Ovary (tissue), 9 donors: ENCODE measurements around the gene INSM2. TPM values are rescaled to one million over a fixed set of nuclear protein-coding genes. Genes with fewer than 3 reads are reported as not detected.

Source experiments
- DNase-seq, 5 donors: peaks; one replicate each; pipeline ENCODE4 v3.0.0-alpha.2; 2019 to 2020
- H3K27ac ChIP-seq, 2 donors: fragments of 200-600 bp; one replicate each; pipeline versions ENCODE4 v1.5.1 to v1.8.0; 2019 to 2022
- H3K27me3 ChIP-seq: fragments of 200-600 bp; one replicate; pipeline ENCODE4 v1.8.0; 2022
- H3K36me3 ChIP-seq: fragments of 200-600 bp; sonication (generic); one replicate; pipeline ENCODE4 v1.5.1; 2019
- H3K4me1 ChIP-seq: one replicate; pipeline ENCODE4 v1.8.1; 2013; ENCODE audit warnings: mild to moderate bottlenecking, moderate library complexity; ENCODE audit not compliant: insufficient read depth
- H3K4me3 ChIP-seq: fragments of 200-600 bp; sonication (generic); one replicate; pipeline ENCODE4 v1.5.1; 2017
- H3K9me3 ChIP-seq, 2 donors: fragments of 200-600 bp in 1 of 2; sonication (generic) in 1 of 2; one replicate each; pipeline versions ENCODE4 v1.5.1 to v1.8.1; 2013 to 2019; ENCODE audit warnings: mild to moderate bottlenecking in 1 of 2, moderate library complexity in 1 of 2
- CTCF ChIP-seq, 3 donors: fragments of 450-650 bp in 2 of 3; fragments of 200-600 bp in 1 of 3; IDR thresholded peaks; one replicate each; pipeline versions ENCODE4 v1.5.1 to v1.8.0; 2016 to 2022; ENCODE audit warnings: antibody characterized with exemption in 3 of 3, mild to moderate bottlenecking in 1 of 3
- EP300 ChIP-seq: sonication (generic); formaldehyde crosslinking; IDR thresholded peaks from one replicate; pipeline ENCODE4 v1.6.1; 2017; ENCODE audit warnings: antibody characterized with exemption
- POLR2A ChIP-seq: fragments of 450-650 bp; IDR thresholded peaks from one replicate; pipeline ENCODE4 v1.6.1; 2017; ENCODE audit warnings: antibody characterized with exemption, mild to moderate bottlenecking, moderate library complexity
- WGBS, 3 donors: extraction: QIAGEN DNeasy Blood & Tissue Kit in 1 of 3; methylation state at CpG; one replicate each; pipeline versions ENCODE4 v1.1.5 to v1.1.7; 2013 to 2017; 5-methylcytosine and 5-hydroxymethylcytosine counted together
- intact Hi-C, 4 donors: fragments of 100-400 bp; cut with DNase I; formaldehyde crosslinking; loops; one replicate each; pipeline versions ENCODE4 v1.11.0 to v1.15.1; 2022 to 2023
- polyA plus RNA-seq, 2 donors: library from polyadenylated mRNA; stranded (reverse); fragments of 200-250 nt in 1 of 2; fragments of 350-450 nt in 1 of 2; fragmentation: Illumina TruSeq in 1 of 2; extraction: RNeasy Lipid Tissue Mini Kit (QIAGEN cat#74804) in 1 of 2; gene quantifications; one replicate each; pipeline ENCODE4 v1.2.3, GENCODE V29; 2013 to 2014
- total RNA-seq, 7 donors: library from RNA; depleted of rRNA in 2 of 7; stranded (reverse); fragments of >200 nt in 2 of 7; fragmentation: NEBNext Ultra II Directional in 3 of 7; extraction: Animal tissue kit (Norgen Biotek cat#: 25700) in 3 of 7; gene quantifications; one replicate each; pipeline versions ENCODE4 v1.1.0 to v1.2.4, GENCODE V29; 2016 to 2023
- donor health status: DM: no; HTN: no; CAD: no; lungs with moderate emphysema.
- donor health status: DM: no; HTN: no; CAD: no.
- donor health status: Bipolar disorder and iron deficiency.
- donor health status: DM: yes; HTN: yes; CAD: no.
- donor health status: DM: no; HTN: no; CAD: no.
- donor health status: DM: yes; HTN: yes; CAD: no.

The INSM2 gene
- total and polyA plus RNA-seq, 9 donors: 0.11 TPM; not detected in 8

- intact Hi-C loops: no loop called here
- Histone ChIP-seq H3K27me3 (peaks cover 4% of the 10 kb centered on the region), H3K27ac (no peak overlapping the region), H3K36me3 (no peaks in the 10 kb centered on the region), H3K4me1 (peaks cover 18% of the 10 kb centered on the region), H3K9me3 (peaks cover 0 to 6% of the 10 kb centered on the region in 2 donors), H3K4me3 (no peak overlapping the region)
- TF ChIP-seq EP300: no peak
- TF ChIP-seq POLR2A: no peak
- no peak for TF ChIP-seq CTCF (IDR thresholded peaks at IDR 0.05)
- 81 to 87% (median 85%) methylated on average over 1 of the region's 1 CpG for WGBS, 3 donors
- no peak for DNase-seq
Measured at GRCh38 chr14:35531960-35532747, 1.8 kb upstream of the INSM2 start.

- no peak overlapping the region for H3K27ac ChIP-seq
- WGBS, 3 donors: 11 to 16% (median 11%) methylated on average over 6 of the region's 6 CpGs
- DNase-seq: no peak
- intact Hi-C loops: no loop called here
- H3K27me3 ChIP-seq: peaks cover 4% of the 10 kb centered on the region
- peaks cover 18% of the 10 kb centered on the region for H3K4me1 ChIP-seq
- TF ChIP-seq CTCF (IDR thresholded peaks at IDR 0.05): no peak
- TF ChIP-seq POLR2A: no peak
- TF ChIP-seq EP300: no peak
- H3K36me3 ChIP-seq: no peaks in the 10 kb centered on the region
- H3K9me3 ChIP-seq: peaks cover 0 to 6% of the 10 kb centered on the region in 2 donors
- no peak overlapping the region for H3K4me3 ChIP-seq
Measured at GRCh38 chr14:35532783-35533356, 1.1 kb upstream of the INSM2 start.

GRCh38 chr14:35534208-35534872, 376 bp downstream of the INSM2 start:
- Histone ChIP-seq H3K27me3 (peaks cover 4% of the 10 kb centered on the region), H3K9me3 (peaks cover 0 to 6% of the 10 kb centered on the region in 2 donors), H3K4me1 (peaks cover 18% of the 10 kb centered on the region), H3K27ac (no peak overlapping the region), H3K4me3 (peak overlapping the region; percentile 33), H3K36me3 (no peaks in the 10 kb centered on the region)
- WGBS, 3 donors: 2% methylated on average over 45 to 77 of the region's 77 CpGs
- DNase-seq: no peak
- intact Hi-C loops: no loop called here
- TF ChIP-seq CTCF (IDR thresholded peaks at IDR 0.05) (no peak), EP300 (no peak), POLR2A (no peak)

GRCh38 chr14:35534873-35535482, 1.0 kb downstream of the INSM2 start:
- Histone ChIP-seq H3K36me3 (no peaks in the 10 kb centered on the region), H3K27ac (no peak overlapping the region), H3K4me3 (no peak overlapping the region), H3K4me1 (peaks cover 18% of the 10 kb centered on the region), H3K9me3 (peaks cover 0 to 6% of the 10 kb centered on the region in 2 donors), H3K27me3 (peaks cover 4% of the 10 kb centered on the region)
- WGBS, 3 donors: 1 to 3% (median 1%) methylated on average over 42 to 55 of the region's 55 CpGs
- intact Hi-C loops: no loop called here
- peak; percentile 31 to 79 (median 45) for DNase-seq
- no peak for TF ChIP-seq CTCF (IDR thresholded peaks at IDR 0.05)
- no peak for TF ChIP-seq EP300
- TF ChIP-seq POLR2A: no peak
